H1 (cell line): ENCODE results near the gene MFAP3L. TPM values are rescaled to one million over a fixed set of nuclear protein-coding genes. Genes with fewer than 3 reads are reported as not detected.

Experiments
- JUND ChIP-seq: IDR thresholded peaks from 2 replicates; pipeline ENCODE4 v1.6.1; 2011; ENCODE audit warnings: mild to moderate bottlenecking, improper control_type of control experiment, low read length
- RXRA ChIP-seq: IDR thresholded peaks from 2 replicates; pipeline ENCODE4 v1.6.1; 2011; ENCODE audit warnings: low read depth, mild to moderate bottlenecking, low read length, moderate library complexity; ENCODE audit not compliant: insufficient read depth
- TAF7 ChIP-seq: optimal IDR thresholded peaks from 2 replicates; pipeline ENCODE3; 2011; ENCODE audit warnings: low read depth, mild to moderate bottlenecking, inconsistent platforms, low read length, moderate library complexity, borderline replicate concordance
- polyA plus RNA-seq, 7 experiments: library from polyadenylated mRNA; depleted of rRNA in 3 of 7; stranded (reverse) in 5 of 7; unstranded in 2 of 7; fragments of >200 nt in 5 of 7; fragments of 200-250 nt in 2 of 7; gene quantifications; 1 replicate in 5 of 7; 2 replicates in 1 of 7; 4 replicates in 1 of 7; pipeline versions ENCODE4 v1.2.1 to v1.2.3, GENCODE V29; 2011 to 2013; ENCODE audit warnings: missing spikeins in 2 of 7, mixed read lengths in 2 of 7
- total RNA-seq: library from RNA; stranded (reverse); fragmentation: NEBNext Ultra II Directional; extraction: Animal tissue kit (Norgen Biotek cat#: 25700); gene quantifications from 2 replicates; pipeline ENCODE4 v1.2.1, GENCODE V29; 2021

Gene MFAP3L
- total and polyA plus RNA-seq, 2 of the 8 experiments (the other 6 are each of a cell fraction or from before 2014, with no cell fraction given), result 7.0 to 9.8 TPM

DNA sequence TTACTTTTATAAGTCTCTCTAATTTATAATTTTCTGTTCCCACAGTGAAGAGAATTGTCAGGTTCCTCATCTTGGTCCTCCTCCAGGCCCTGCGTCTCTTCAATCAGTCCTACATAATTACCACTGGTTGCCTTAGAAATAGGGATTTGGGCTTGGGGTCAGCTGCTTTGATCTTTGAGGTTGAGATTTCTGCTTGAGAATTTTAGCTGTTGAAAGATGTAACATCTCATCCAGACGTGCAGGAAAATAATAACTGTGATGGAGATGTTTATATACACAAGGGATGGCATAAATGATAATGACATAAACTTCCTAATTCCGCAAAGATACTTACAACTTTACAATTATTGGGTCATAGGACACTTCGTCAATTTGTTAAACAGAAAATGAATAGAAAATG, 33.2 kb upstream of the MFAP3L start (continued):
- no peak for TF ChIP-seq RXRA
- TF ChIP-seq TAF7, result no peak
- TF ChIP-seq JUND, result no peak
- TF ChIP-seq, all 59 proteins: peak for 0
